Mesodermal cell (in vitro differentiated cells): ENCODE measurements around the gene GAK.

Experiments
- H3K27ac ChIP-seq: 2 replicates; pipeline ENCODE4 v1.7.0; 2013; ENCODE audit warnings: mild to moderate bottlenecking, low read depth, low read length, moderate library complexity; ENCODE audit not compliant: severe bottlenecking
- H3K36me3 ChIP-seq: 2 replicates; pipeline ENCODE4 v1.7.1; 2013; ENCODE audit warnings: mild to moderate bottlenecking, low read length, moderate library complexity; ENCODE audit not compliant: control insufficient read depth, insufficient read depth
- H3K4me1 ChIP-seq: one replicate; pipeline ENCODE4 v1.7.1; 2013; ENCODE audit warnings: mild to moderate bottlenecking, low read length; ENCODE audit not compliant: insufficient read depth, control insufficient read depth, poor library complexity, severe bottlenecking
- H3K4me3 ChIP-seq: 2 replicates; pipeline ENCODE4 v1.7.0; 2013; ENCODE audit warnings: low read length, control low read depth, mild to moderate bottlenecking; ENCODE audit not compliant: insufficient read depth, poor library complexity, severe bottlenecking; ENCODE audit errors: extremely low read depth
- H3K9me3 ChIP-seq: 2 replicates; pipeline ENCODE4 v1.7.1; 2013; ENCODE audit warnings: mild to moderate bottlenecking, low read length, moderate library complexity; ENCODE audit not compliant: control insufficient read depth
- WGBS, 2 experiments: methylation state at CpG; one replicate each; pipeline ENCODE4 v1.1.5; 2013; ENCODE audit warnings: missing lambda C conversion rate in 2 of 2; ENCODE audit not compliant: insufficient coverage in 2 of 2; 5-methylcytosine and 5-hydroxymethylcytosine counted together

Gene GAK

DNA sequence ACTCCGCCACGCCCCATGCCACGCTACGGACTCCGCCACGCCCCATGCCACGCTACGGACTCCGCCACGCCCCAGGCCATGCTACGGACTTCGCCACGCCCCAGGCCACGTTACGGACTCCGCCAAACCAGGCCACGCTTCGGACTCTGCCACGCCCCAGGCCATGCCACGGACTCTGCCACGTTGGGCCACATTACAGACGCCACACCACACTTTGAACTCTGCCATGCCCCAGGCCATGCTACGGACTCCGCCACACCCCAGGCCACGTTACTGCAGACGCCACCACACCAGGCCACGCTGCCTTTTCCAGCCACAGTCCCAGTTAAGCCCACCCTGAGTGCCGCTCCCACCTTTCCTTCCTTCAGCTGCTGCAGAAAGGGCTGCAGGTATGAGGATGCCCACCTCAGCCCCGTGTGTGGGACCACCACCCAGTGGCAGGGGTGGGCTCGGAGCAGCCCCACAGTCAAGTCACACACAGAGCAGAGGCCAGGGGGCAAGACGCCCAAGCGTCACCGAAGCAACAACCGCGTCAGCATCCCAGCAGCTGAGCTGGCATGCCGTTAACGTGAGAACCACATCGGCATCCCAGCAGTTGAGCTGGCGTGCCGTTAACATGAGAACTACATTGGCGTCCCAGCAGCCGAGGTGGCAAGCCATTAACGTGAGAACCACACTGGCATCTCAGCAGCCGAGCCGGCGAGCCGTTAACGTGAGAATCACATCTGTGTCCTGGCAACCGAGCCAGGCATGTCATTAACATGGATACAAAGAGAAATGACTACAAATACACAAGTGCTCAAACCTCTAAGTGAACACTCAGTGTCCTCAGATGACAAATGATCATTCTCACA lies 26.4 kb downstream of the GAK start:
- 94 to 97% methylated on average over 30 to 49 of the region's 49 CpGs for WGBS, 2 experiments
- H3K4me1 ChIP-seq = no peaks in the 10 kb centered on the region
- peaks cover 8% of the 10 kb centered on the region for H3K9me3 ChIP-seq
- H3K4me3 ChIP-seq = no peak overlapping the region
- no peak overlapping the region for H3K27ac ChIP-seq
- H3K36me3 ChIP-seq = peaks cover 36% of the 10 kb centered on the region

DNA sequence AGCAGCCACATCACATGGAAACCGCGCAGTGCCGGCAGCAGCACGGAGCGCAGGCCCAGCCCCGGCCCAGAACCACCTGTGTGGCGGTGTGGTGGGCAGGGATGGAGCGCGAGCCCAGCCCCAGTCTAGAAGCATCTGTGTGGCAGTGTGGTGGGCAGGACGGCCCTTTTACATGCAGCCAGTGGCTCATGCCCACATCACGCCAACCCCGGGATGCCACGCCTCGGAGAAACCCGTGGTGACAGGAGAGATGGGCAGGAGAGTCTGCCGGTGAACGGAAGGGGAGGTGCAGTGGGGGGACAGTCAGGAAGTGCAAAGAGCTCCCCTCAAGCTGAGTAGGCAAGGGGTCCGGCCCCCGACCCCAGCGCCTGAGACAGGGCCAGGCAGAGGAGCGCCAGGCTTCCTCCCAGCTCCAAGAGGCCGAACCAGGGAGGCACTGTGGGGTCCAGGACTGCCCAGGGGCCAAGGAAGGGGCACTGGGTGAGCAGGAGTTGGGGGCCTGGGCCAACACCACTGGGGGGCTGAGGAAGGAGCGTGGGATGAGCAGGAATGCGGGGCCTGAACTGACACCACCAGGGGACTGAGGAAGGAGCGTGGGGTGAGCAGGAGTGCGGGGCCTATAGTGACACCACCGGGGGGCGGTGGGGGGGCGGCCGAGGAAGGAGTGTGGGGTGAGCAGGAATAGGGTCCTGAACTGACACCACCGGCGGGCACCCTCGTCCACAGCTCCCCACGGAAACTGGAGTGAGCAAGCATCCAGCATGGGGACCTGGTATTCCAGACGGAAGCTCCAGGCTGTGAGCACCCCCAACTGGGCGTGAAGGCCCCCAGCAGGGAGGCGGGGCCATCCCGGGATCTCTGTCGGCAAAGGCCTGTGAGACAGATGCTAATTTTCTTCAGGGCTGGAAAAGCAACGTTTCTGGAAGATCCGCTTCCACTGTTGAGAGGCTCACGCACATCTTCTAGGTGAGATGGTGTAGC lies 28.8 kb downstream of the GAK start:
- 92 to 97% methylated on average over 24 to 41 of the region's 42 CpGs for WGBS, 2 experiments
- Histone ChIP-seq H3K9me3 (peaks cover 8% of the 10 kb centered on the region), H3K36me3 (peaks cover 39% of the 10 kb centered on the region), H3K4me3 (no peak overlapping the region), H3K4me1 (no peaks in the 10 kb centered on the region), H3K27ac (no peak overlapping the region)

DNA sequence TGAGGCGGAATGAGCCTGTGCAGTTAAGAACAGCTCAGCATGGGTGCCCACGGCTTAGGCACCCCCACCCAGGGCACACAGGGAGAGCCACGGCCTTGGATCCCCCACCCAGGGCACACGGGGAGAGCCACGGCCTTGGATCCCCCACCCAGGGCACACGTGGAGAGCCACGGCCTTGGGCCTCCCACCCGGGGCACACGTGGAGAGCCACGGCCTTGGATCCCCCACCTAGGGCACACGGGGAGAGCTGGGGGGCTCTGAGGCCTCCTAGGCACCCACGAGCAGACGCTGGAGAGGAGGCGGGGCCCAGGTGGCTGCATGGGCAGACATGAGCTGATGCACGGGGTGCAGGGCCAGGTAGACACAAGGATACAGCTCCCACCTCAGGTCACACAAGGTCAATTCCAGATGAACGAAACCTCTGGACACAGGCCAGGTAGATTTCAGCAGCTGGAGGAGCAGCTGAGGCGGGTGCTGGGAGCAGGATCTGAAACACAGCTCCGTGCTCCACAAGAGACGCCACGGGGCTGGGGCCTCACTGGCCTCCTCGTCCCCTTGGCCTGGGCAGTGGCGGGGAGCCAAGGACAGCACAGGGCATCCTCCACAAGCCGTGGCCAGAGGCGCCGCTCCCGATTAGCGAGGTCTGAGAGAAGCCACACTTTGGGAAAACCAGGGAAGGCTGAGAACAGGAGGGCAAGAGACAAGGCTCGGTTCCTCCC lies 30.8 kb downstream of the GAK start:
- WGBS, 2 experiments = 95 to 98% methylated on average over 27 to 28 of the region's 28 CpGs
- no peak overlapping the region for H3K27ac ChIP-seq
- no peak overlapping the region for H3K4me3 ChIP-seq
- H3K36me3 ChIP-seq = peaks cover 43% of the 10 kb centered on the region
- H3K4me1 ChIP-seq = no peaks in the 10 kb centered on the region
- H3K9me3 ChIP-seq = peaks cover 4% of the 10 kb centered on the region

DNA sequence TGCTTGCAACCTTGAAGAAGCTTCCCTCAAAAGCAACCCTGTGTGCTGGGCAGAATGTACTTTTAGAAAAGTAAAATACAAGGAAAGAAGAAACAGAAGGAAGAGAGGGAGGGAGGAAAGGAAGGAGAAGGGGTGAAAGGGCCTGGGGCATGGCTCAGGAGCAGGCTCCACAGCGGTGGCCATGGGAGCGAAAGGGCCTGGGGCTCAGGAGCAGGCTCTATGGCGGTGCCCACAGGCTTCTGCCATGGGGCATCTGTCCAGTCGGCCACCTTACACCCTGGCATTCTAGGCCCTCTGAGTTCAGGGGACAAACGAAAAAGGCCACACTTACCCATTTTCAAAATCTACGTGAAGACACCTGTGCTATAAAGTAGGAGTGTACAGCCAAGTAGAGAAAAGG lies 31.4 kb downstream of the GAK start:
- H3K27ac ChIP-seq = no peak overlapping the region
- no peak overlapping the region for H3K4me3 ChIP-seq
- no peaks in the 10 kb centered on the region for H3K9me3 ChIP-seq
- peaks cover 46% of the 10 kb centered on the region for H3K36me3 ChIP-seq
- no peaks in the 10 kb centered on the region for H3K4me1 ChIP-seq
- WGBS, 2 experiments = 87 to 91% methylated on average over 4 of the region's 6 CpGs

DNA sequence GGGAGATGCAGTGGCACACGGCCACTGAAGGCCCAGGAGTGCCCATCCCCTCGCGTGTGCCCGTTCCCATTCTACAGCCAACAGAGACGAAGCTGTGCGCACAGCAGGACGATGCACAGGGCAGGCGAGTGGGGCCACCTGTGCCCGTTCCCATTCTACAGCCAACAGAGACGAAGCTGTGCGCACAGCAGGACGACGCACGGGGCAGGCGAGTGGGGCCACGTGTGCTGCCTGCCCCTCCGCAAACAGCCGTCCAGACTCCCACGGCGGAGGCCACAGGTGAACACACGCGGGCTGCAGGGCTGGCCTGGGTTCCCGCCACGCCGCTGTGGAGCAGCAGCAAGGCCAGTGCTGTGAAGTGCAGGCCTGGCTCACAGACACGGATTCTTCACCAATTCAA lies 32.0 kb downstream of the GAK start:
- WGBS, 2 experiments = 95 to 96% methylated on average over 19 to 26 of the region's 26 CpGs
- Histone ChIP-seq H3K36me3 (peaks cover 52% of the 10 kb centered on the region), H3K9me3 (no peaks in the 10 kb centered on the region), H3K4me1 (no peaks in the 10 kb centered on the region), H3K27ac (no peak overlapping the region), H3K4me3 (no peak overlapping the region)

DNA sequence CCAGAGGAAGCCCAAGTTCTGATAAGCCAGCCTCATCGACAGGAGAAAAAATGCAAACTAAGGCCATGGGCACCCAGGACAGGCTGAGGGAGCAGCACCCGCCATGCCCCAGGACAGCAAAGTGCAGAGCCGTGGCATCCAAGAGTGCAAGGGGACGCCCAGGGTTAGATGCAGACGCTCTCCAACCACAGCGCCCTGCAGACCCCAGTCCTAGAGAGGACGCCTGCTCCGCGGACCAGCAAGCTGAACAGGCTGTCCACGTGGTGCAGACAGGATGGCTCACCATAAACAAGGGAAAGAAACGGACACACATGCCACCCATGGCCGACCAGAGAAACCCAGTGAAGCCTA lies 32.6 kb downstream of the GAK start:
- no peaks in the 10 kb centered on the region for H3K9me3 ChIP-seq
- 94 to 96% methylated on average over 11 to 12 of the region's 12 CpGs for WGBS, 2 experiments
- H3K36me3 ChIP-seq = peaks cover 51% of the 10 kb centered on the region
- H3K4me1 ChIP-seq = no peaks in the 10 kb centered on the region
- no peak overlapping the region for H3K4me3 ChIP-seq
- H3K27ac ChIP-seq = no peak overlapping the region

DNA sequence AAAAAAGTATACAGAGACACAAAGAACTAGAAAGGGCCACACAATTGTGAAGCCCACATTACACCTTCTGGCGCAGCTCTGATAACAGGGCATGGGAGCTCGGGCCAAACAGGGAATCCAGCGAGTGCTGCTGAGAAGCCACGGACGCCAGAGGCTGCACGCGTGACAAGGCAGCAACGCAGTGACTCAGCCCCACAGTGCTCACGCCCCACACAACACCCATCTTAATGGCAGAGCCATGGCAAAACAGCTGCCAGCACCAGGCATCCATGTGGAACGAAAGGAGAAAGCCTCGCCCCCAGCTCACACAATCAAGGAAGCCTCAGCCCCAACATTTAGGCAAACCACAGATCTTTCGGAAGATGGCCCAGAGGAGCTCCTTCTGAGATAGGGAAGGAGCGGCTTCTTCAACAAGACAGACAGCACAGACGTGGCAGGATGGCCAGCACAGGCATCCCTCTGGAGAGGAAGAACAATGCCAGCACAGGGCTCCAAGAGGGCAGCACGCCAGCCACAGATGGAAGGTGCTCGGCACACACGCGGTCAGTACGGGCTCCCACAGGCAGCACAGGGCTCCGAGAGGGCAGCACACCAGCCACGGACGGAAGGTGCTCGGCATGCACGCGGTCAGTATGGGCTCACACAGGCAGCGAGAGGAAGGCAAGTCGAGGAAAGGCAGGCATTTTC lies 33.1 kb downstream of the GAK start:
- 96 to 97% methylated on average over 18 to 24 of the region's 27 CpGs for WGBS, 2 experiments
- no peak overlapping the region for H3K27ac ChIP-seq
- no peak overlapping the region for H3K4me3 ChIP-seq
- H3K9me3 ChIP-seq = no peaks in the 10 kb centered on the region
- H3K36me3 ChIP-seq = peaks cover 53% of the 10 kb centered on the region
- no peaks in the 10 kb centered on the region for H3K4me1 ChIP-seq

DNA sequence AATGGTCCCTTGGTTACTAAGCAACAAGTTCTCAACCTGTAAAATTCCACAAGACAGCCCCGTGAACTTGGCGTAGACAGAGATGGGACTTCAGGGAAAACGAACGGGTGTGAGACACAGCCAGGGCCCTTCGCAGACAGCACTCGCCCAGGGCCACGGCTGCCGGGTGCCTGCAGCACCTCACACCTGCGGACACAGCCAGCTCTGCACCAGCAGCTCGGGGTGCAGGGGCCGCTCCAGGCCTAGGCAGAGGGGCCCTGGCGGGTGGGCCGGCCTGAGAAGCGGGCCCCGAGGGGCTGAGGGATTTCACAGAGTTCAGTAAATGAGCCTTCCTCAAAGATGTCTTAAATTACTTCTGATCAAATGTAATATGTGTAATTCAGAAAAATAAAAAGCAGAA lies 34.0 kb downstream of the GAK start:
- Histone ChIP-seq H3K4me1 (no peaks in the 10 kb centered on the region), H3K27ac (no peak overlapping the region), H3K4me3 (no peak overlapping the region), H3K36me3 (peaks cover 55% of the 10 kb centered on the region), H3K9me3 (no peaks in the 10 kb centered on the region)
- WGBS, 2 experiments = 98 to 99% methylated on average over 9 to 12 of the region's 15 CpGs

DNA sequence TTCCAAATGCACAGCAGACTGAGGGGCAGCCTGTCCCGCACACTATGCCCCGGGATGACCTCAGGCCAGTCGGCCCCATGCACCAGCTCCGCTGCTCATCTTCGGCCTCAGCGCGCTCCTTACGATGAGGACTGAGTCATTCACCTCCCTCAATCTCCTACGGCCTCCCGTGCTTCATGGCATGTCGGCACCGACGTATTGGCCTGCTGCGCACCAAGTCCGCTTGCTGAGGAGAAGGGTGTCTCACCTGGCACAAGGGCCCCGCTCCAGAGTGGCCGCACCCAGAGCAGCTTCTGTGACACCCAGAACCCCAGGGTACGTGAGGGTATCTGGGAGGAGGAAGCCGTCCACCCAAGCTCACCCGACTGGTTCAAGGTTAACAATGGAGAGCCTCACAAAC lies 35.5 kb downstream of the GAK start:
- H3K4me1 ChIP-seq = no peaks in the 10 kb centered on the region
- H3K9me3 ChIP-seq = no peaks in the 10 kb centered on the region
- WGBS, 2 experiments = 96% methylated on average over 16 to 18 of the region's 20 CpGs
- peaks cover 54% of the 10 kb centered on the region for H3K36me3 ChIP-seq
- no peak overlapping the region for H3K27ac ChIP-seq
- H3K4me3 ChIP-seq = no peak overlapping the region

DNA sequence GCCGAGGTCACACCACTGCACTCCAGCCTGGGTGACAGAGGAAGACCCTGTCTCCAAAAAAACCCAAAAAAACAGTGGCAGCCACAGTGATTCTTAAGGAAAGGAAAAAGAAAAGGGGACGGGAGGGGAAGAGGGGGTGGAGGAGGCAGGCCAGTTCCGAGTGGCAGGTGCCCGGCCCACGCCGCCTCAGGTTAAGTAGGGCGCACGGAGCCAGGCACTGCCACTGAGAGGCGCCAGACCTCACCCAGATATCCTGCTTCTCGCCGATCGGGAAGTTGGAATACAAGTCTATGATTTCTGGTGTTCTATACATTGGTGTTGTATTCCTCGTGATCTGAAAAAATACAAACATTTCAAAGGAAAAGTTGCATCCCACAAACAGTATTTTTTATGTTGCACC lies 35.9 kb downstream of the GAK start:
- H3K4me1 ChIP-seq = no peaks in the 10 kb centered on the region

More for the DNA sequence above, 35.9 kb downstream of the GAK start:
- no peaks in the 10 kb centered on the region for H3K9me3 ChIP-seq
- H3K4me3 ChIP-seq = no peak overlapping the region
- H3K27ac ChIP-seq = no peak overlapping the region
- peaks cover 57% of the 10 kb centered on the region for H3K36me3 ChIP-seq
- 91 to 96% methylated on average over 7 to 8 of the region's 13 CpGs for WGBS, 2 experiments
